Neural cell (in vitro differentiated cells): Measurements from ENCODE around the gene RSPO3. TPM values are rescaled to one million over a fixed set of nuclear protein-coding genes. Genes with fewer than 3 reads are reported as not detected.

Source experiments
- H2AFZ ChIP-seq: fragments of 200-600, 300-800 bp; sonication (generic), shearing (Covaris generic); 2 replicates; pipeline ENCODE4 v1.6.0; 2014; ENCODE audit warnings: low read depth, mild to moderate bottlenecking, antibody characterized with exemption, low read length, moderate library complexity
- H3F3A ChIP-seq: fragments of 200-600 bp; shearing (Covaris generic); 2 replicates; pipeline ENCODE4 v1.6.1; 2016; ENCODE audit warnings: mild to moderate bottlenecking, moderate library complexity, mixed read lengths, antibody characterized with exemption, low read length; ENCODE audit not compliant: insufficient read depth, poor library complexity, severe bottlenecking
- H3K27ac ChIP-seq: fragments of 200-600, 300-800 bp; sonication (generic), shearing (Covaris generic); 2 replicates; pipeline ENCODE4 v1.5.1; 2014; ENCODE audit warnings: mild to moderate bottlenecking, low read length, moderate library complexity
- H3K27me3 ChIP-seq: fragments of 300-800, 200-600 bp; sonication (generic), shearing (Covaris generic); 2 replicates; pipeline ENCODE4 v1.6.0; 2014; ENCODE audit warnings: mild to moderate bottlenecking, low read depth, low read length, moderate library complexity; ENCODE audit not compliant: insufficient read depth
- H3K36me3 ChIP-seq: fragments of 300-800, 200-600 bp; sonication (generic), shearing (Covaris generic); 2 replicates; pipeline ENCODE4 v1.5.1; 2014; ENCODE audit warnings: mild to moderate bottlenecking, antibody characterized with exemption, low read length, moderate library complexity; ENCODE audit not compliant: insufficient read depth
- H3K4me2 ChIP-seq: fragments of 300-800, 200-600 bp; sonication (generic), shearing (Covaris generic); 2 replicates; pipeline ENCODE4 v1.6.0; 2014; ENCODE audit warnings: mild to moderate bottlenecking, low read length
- H3K4me3 ChIP-seq: fragments of 300-800, 200-600 bp; sonication (generic), shearing (Covaris generic); 2 replicates; pipeline ENCODE4 v1.5.1; 2014; ENCODE audit warnings: mild to moderate bottlenecking, low read length, moderate library complexity
- H3K79me2 ChIP-seq: fragments of 200-600 bp; shearing (Covaris generic); replicated peaks from 2 replicates; pipeline ENCODE4 v1.6.0; 2014; ENCODE audit warnings: mild to moderate bottlenecking, low read length, moderate library complexity; ENCODE audit not compliant: insufficient read depth
- H3K9ac ChIP-seq: fragments of 300-800, 200-600 bp; sonication (generic), shearing (Covaris generic); 2 replicates; pipeline ENCODE4 v1.6.1; 2016; ENCODE audit warnings: mild to moderate bottlenecking, low read length, mixed read lengths
- H3K9me2 ChIP-seq: fragments of 200-600 bp; shearing (Covaris generic); 2 replicates; pipeline ENCODE4 v1.6.1; 2016; ENCODE audit warnings: mild to moderate bottlenecking, low read length, mixed read lengths; ENCODE audit not compliant: insufficient read depth
- H3K9me3 ChIP-seq: fragments of 200-600, 300-800 bp; sonication (generic), shearing (Covaris generic); 2 replicates; pipeline ENCODE4 v1.6.1; 2016; ENCODE audit warnings: mild to moderate bottlenecking, mixed run types, low read length, moderate library complexity, mixed read lengths
- H4K20me1 ChIP-seq: fragments of 200-600 bp; shearing (Covaris generic); 2 replicates; pipeline ENCODE4 v1.6.1; 2016; ENCODE audit warnings: mild to moderate bottlenecking, mixed run types; ENCODE audit not compliant: insufficient read depth
- EP300 ChIP-seq: fragments of 450-650 bp; conservative IDR thresholded peaks from 2 replicates; pipeline ENCODE4 v1.6.1; 2014; ENCODE audit warnings: antibody characterized with exemption, mild to moderate bottlenecking, moderate library complexity; ENCODE audit not compliant: poor library complexity, severe bottlenecking
- EZH2 ChIP-seq: fragments of 200-600, 300-800 bp; shearing (Covaris generic), sonication (generic); IDR thresholded peaks from 2 replicates; pipeline ENCODE4 v1.6.1; 2014; ENCODE audit warnings: antibody characterized with exemption, low read length, borderline replicate concordance, mild to moderate bottlenecking; ENCODE audit not compliant: insufficient read depth, poor library complexity, severe bottlenecking
- MXI1 ChIP-seq: fragments of 450-650 bp; conservative IDR thresholded peaks from 2 replicates; pipeline ENCODE4 v1.6.1; 2014; ENCODE audit warnings: antibody characterized with exemption, mild to moderate bottlenecking; ENCODE audit not compliant: poor library complexity, severe bottlenecking
- POLR2AphosphoS5 ChIP-seq: IDR thresholded peaks from 2 replicates; pipeline ENCODE4 v1.6.1; 2012
- RAD21 ChIP-seq: fragments of 450-650 bp; conservative IDR thresholded peaks from 2 replicates; pipeline ENCODE4 v1.6.1; 2014; ENCODE audit warnings: antibody characterized with exemption, mild to moderate bottlenecking, moderate library complexity
- SMC3 ChIP-seq: fragments of 450-650 bp; conservative IDR thresholded peaks from 2 replicates; pipeline ENCODE4 v1.6.1; 2014; ENCODE audit warnings: antibody characterized with exemption, mild to moderate bottlenecking, moderate library complexity; ENCODE audit not compliant: poor library complexity
- TAF1 ChIP-seq: IDR thresholded peaks from 2 replicates; pipeline ENCODE4 v1.6.1; 2012; ENCODE audit warnings: low read depth
- polyA plus RNA-seq: library from polyadenylated mRNA; depleted of rRNA; stranded (reverse); fragments of >200 nt; gene quantifications from 2 replicates; pipeline ENCODE4 v1.2.3, GENCODE V29; 2014
- TF ChIP-seq, protein P1 (sequence below): fragments of 450-650 bp; IDR thresholded peaks from 2 replicates; pipeline ENCODE4 v1.5.1; 2014; ENCODE audit warnings: antibody characterized with exemption, mild to moderate bottlenecking, moderate library complexity; ENCODE audit not compliant: poor library complexity, severe bottlenecking
- TF ChIP-seq, protein P2 (sequence below): IDR thresholded peaks from 2 replicates; pipeline ENCODE4 v1.6.1; 2012; ENCODE audit warnings: borderline replicate concordance

Gene RSPO3
- polyA plus RNA-seq, 1 donor from 2014 or later, result 0.48 TPM

DNA sequence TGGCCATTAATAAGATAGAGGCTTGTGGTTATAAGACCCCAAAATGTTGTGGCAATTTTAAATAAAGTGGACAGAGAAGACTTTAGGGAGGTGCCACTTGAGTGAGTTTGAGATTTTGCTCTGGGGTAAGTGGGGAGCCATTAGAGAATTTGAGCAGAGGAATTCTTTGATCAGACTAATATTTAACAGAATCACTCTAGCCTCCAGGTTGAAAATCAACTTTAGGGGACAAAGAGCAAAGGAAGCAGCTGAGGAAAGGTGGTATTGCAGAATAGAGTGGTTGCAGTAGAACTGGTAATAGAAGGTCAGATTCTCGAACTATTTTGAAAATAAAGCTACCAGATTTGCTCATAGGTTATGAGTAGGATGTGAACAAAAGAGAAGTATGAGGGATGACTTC lies 97.5 kb downstream of the RSPO3 start:
- Histone ChIP-seq H3K79me2 (no peaks in the 10 kb centered on the region), H3K4me3 (no peak overlapping the region), H3K27ac (no peak overlapping the region), H3K9me3 (no peaks in the 10 kb centered on the region), H4K20me1 (no peaks in the 10 kb centered on the region), H3K9ac (no peak overlapping the region), H3F3A (no peaks in the 10 kb centered on the region), H2AFZ (no peak overlapping the region), H3K9me2 (no peaks in the 10 kb centered on the region), H3K4me2 (no peak overlapping the region), H3K36me3 (no peaks in the 10 kb centered on the region), H3K27me3 (no peaks in the 10 kb centered on the region)
- TF ChIP-seq SMC3, result no peak
- no peak for TF ChIP-seq EP300
- TF ChIP-seq, protein P1, sequence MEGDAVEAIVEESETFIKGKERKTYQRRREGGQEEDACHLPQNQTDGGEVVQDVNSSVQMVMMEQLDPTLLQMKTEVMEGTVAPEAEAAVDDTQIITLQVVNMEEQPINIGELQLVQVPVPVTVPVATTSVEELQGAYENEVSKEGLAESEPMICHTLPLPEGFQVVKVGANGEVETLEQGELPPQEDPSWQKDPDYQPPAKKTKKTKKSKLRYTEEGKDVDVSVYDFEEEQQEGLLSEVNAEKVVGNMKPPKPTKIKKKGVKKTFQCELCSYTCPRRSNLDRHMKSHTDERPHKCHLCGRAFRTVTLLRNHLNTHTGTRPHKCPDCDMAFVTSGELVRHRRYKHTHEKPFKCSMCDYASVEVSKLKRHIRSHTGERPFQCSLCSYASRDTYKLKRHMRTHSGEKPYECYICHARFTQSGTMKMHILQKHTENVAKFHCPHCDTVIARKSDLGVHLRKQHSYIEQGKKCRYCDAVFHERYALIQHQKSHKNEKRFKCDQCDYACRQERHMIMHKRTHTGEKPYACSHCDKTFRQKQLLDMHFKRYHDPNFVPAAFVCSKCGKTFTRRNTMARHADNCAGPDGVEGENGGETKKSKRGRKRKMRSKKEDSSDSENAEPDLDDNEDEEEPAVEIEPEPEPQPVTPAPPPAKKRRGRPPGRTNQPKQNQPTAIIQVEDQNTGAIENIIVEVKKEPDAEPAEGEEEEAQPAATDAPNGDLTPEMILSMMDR, result no peak
- TF ChIP-seq MXI1, result no peak
- no peak for TF ChIP-seq RAD21
- TF ChIP-seq POLR2AphosphoS5, result no peak
- TF ChIP-seq, protein P2, sequence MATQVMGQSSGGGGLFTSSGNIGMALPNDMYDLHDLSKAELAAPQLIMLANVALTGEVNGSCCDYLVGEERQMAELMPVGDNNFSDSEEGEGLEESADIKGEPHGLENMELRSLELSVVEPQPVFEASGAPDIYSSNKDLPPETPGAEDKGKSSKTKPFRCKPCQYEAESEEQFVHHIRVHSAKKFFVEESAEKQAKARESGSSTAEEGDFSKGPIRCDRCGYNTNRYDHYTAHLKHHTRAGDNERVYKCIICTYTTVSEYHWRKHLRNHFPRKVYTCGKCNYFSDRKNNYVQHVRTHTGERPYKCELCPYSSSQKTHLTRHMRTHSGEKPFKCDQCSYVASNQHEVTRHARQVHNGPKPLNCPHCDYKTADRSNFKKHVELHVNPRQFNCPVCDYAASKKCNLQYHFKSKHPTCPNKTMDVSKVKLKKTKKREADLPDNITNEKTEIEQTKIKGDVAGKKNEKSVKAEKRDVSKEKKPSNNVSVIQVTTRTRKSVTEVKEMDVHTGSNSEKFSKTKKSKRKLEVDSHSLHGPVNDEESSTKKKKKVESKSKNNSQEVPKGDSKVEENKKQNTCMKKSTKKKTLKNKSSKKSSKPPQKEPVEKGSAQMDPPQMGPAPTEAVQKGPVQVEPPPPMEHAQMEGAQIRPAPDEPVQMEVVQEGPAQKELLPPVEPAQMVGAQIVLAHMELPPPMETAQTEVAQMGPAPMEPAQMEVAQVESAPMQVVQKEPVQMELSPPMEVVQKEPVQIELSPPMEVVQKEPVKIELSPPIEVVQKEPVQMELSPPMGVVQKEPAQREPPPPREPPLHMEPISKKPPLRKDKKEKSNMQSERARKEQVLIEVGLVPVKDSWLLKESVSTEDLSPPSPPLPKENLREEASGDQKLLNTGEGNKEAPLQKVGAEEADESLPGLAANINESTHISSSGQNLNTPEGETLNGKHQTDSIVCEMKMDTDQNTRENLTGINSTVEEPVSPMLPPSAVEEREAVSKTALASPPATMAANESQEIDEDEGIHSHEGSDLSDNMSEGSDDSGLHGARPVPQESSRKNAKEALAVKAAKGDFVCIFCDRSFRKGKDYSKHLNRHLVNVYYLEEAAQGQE, result no peak

DNA sequence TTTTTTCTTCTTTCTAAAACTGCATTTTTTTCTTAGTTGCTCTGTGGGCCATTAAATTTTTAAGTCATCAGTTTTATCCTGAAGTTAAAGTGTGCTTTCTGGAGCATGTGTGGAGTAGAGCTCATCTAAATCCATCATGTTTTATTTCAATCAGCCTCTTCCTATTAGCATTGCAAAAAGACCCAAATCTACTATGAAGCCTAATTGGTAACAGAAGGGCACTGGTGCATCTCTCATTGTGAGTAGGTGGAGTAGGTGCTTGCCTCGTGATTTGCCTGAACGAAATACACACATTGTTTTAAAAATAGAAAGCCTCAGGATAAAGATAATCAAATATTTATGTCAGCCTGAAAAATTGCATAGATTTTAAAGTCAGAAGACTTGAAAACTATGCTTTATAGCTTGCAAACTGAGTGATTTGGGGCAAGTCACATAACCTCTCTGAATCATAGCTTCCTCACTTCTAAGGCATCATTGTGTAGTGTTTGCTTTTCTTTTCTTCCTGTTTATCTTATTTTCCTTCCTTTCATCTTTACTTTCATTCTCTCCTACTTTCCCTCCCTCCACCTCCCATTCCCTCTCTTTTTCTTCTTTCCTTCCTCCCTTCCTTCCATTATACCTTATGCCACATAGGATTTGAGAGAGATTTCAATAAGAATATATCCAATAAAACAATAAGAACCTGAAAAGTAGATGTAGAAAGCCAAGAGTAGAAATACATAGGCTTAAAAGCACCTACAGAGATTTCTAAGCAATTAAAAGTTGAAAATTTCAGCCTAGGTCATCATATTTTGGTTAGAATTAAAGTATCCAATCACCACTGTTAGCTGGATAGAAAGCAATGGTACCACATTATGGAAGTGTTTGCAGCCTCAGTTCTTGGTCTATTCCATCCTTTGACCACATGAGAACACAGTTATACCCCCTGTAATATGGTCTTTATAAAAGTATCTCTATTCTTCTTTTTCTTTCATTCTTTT lies 98.6 kb downstream of the RSPO3 start:
- Histone ChIP-seq H3K79me2 (no peaks in the 10 kb centered on the region), H3K9me3 (no peaks in the 10 kb centered on the region), H3K9me2 (no peaks in the 10 kb centered on the region), H3K27ac (no peak overlapping the region), H4K20me1 (no peaks in the 10 kb centered on the region), H3F3A (no peaks in the 10 kb centered on the region), H2AFZ (no peak overlapping the region), H3K36me3 (no peaks in the 10 kb centered on the region), H3K9ac (no peak overlapping the region), H3K4me3 (no peak overlapping the region), H3K4me2 (no peak overlapping the region), H3K27me3 (no peaks in the 10 kb centered on the region)
- TF ChIP-seq, protein P2, result no peak
- TF ChIP-seq MXI1 (no peak), RAD21 (no peak), EZH2 (no peak), POLR2AphosphoS5 (no peak), SMC3 (no peak), EP300 (no peak), TAF1 (no peak)
- TF ChIP-seq, protein P1, result no peak
